ENCODE data around the gene ETNK1. TPM values are rescaled to one million over a fixed set of nuclear protein-coding genes. Genes with fewer than 3 reads are reported as not detected.
"Not testable (repeated sequence)": the region's sequence is repeated elsewhere in the genome, so short reads cannot be mapped to it uniquely, and the experiment has no call there.

ETNK1 gene
- total RNA-seq, 1 experiment from 2014 or later, result 21.0 TPM

- DNase-seq (ENCODE audit: low read depth), result peak; percentile 68
Observed at GRCh38 chr12:22687361-22688076, 62.5 kb downstream of the ETNK1 start.

- DNase-seq (ENCODE audit: low read depth), result no peak
Observed at GRCh38 chr12:22689876-22690275, 64.9 kb downstream of the ETNK1 start.

GRCh38 chr12:22691319-22691718 is 66.3 kb downstream of the ETNK1 start:
- no peak for DNase-seq (ENCODE audit: low read depth)

GRCh38 chr12:22692467-22692866 is 67.5 kb downstream of the ETNK1 start:
- DNase-seq (ENCODE audit: low read depth), result not testable (repeated sequence)

GRCh38 chr12:22692964-22693555 is 68.1 kb downstream of the ETNK1 start:
- DNase-seq (ENCODE audit: low read depth), result no peak

- no peak for DNase-seq (ENCODE audit: low read depth)
Observed at GRCh38 chr12:22698576-22698975, 73.6 kb downstream of the ETNK1 start.

- not testable (repeated sequence) for DNase-seq (ENCODE audit: low read depth)
Observed at GRCh38 chr12:22699705-22700104, 74.7 kb downstream of the ETNK1 start.

GRCh38 chr12:22700106-22700505 is 75.1 kb downstream of the ETNK1 start:
- DNase-seq (ENCODE audit: low read depth), result peak; percentile 26

GRCh38 chr12:22701216-22701809 is 76.3 kb downstream of the ETNK1 start:
- not testable (repeated sequence) for DNase-seq (ENCODE audit: low read depth)

- no peak for DNase-seq (ENCODE audit: low read depth)
Observed at GRCh38 chr12:22702690-22703089, 77.7 kb downstream of the ETNK1 start.

- peak; percentile 28 for DNase-seq (ENCODE audit: low read depth)
Observed at GRCh38 chr12:22709292-22709691, 84.3 kb downstream of the ETNK1 start.

GRCh38 chr12:22712083-22712482 is 87.1 kb downstream of the ETNK1 start:
- no peak for DNase-seq (ENCODE audit: low read depth)

GRCh38 chr12:22715254-22715653 is 90.3 kb downstream of the ETNK1 start:
- DNase-seq (ENCODE audit: low read depth), result no peak

GRCh38 chr12:22719745-22720144 is 94.8 kb downstream of the ETNK1 start:
- no peak for DNase-seq (ENCODE audit: low read depth)

- DNase-seq (ENCODE audit: low read depth), result peak; percentile 41
Observed at GRCh38 chr12:22722081-22722480, 97.1 kb downstream of the ETNK1 start.

GRCh38 chr12:22722779-22723178 is 97.8 kb downstream of the ETNK1 start:
- no peak for DNase-seq (ENCODE audit: low read depth)

- peak; percentile 8 for DNase-seq (ENCODE audit: low read depth)
Observed at GRCh38 chr12:22728987-22729386, 104.0 kb downstream of the ETNK1 start.

GRCh38 chr12:22729431-22729956 is 104.5 kb downstream of the ETNK1 start:
- no peak for DNase-seq (ENCODE audit: low read depth)

GRCh38 chr12:22729957-22730443 is 105.0 kb downstream of the ETNK1 start:
- peak; percentile 68 for DNase-seq (ENCODE audit: low read depth)

GRCh38 chr12:22731236-22731635 is 106.3 kb downstream of the ETNK1 start:
- DNase-seq (ENCODE audit: low read depth), result no peak

GRCh38 chr12:22733756-22734155 is 108.8 kb downstream of the ETNK1 start:
- peak; percentile 25 for DNase-seq (ENCODE audit: low read depth)

- peak; percentile 35 for DNase-seq (ENCODE audit: low read depth)
Observed at GRCh38 chr12:22738945-22739344, 114.0 kb downstream of the ETNK1 start.

All from RPMI7951 (cell line).